Suprapubic skin (tissue), 4 donors: ENCODE measurements around the gene B3GALT6. TPM values are rescaled to one million over a fixed set of nuclear protein-coding genes. Genes with fewer than 3 reads are reported as not detected.

ENCODE experiments used
- DNase-seq, 2 donors: peaks; one replicate each; pipeline ENCODE4 v3.0.0-alpha.2; 2019; ENCODE audit warnings: low spot score in 2 of 2
- H3K27ac ChIP-seq: fragments of 200-600 bp; sonication (generic); one replicate; pipeline ENCODE4 v1.5.1; 2019
- H3K27me3 ChIP-seq: fragments of 200-600 bp; sonication (generic); one replicate; pipeline ENCODE4 v1.5.1; 2019
- H3K36me3 ChIP-seq: fragments of 200-600 bp; sonication (generic); one replicate; pipeline ENCODE4 v1.5.1; 2019
- H3K4me1 ChIP-seq: fragments of 200-600 bp; sonication (generic); one replicate; pipeline ENCODE4 v1.5.1; 2019
- H3K4me3 ChIP-seq: fragments of 200-600 bp; sonication (generic); one replicate; pipeline ENCODE4 v1.5.1; 2019; ENCODE audit warnings: mild to moderate bottlenecking
- H3K9me3 ChIP-seq: fragments of 200-600 bp; sonication (generic); one replicate; pipeline ENCODE4 v1.5.1; 2019
- CTCF ChIP-seq, 2 donors: fragments of 200-600 bp in 1 of 2; fragments of 450-650 bp in 1 of 2; sonication (generic) in 1 of 2; IDR thresholded peaks; one replicate each; pipeline ENCODE4 v1.5.1; 2016 to 2019; ENCODE audit warnings: antibody characterized with exemption in 2 of 2, mild to moderate bottlenecking in 1 of 2, moderate library complexity in 1 of 2
- EP300 ChIP-seq: sonication (generic); formaldehyde crosslinking; IDR thresholded peaks from one replicate; pipeline ENCODE4 v1.6.1; 2017; ENCODE audit warnings: antibody characterized with exemption
- POLR2A ChIP-seq, 2 donors: fragments of 450-650 bp; IDR thresholded peaks; one replicate each; pipeline ENCODE4 v1.6.1; 2017; ENCODE audit warnings: antibody characterized with exemption in 2 of 2, mild to moderate bottlenecking in 2 of 2, moderate library complexity in 2 of 2
- POLR2AphosphoS5 ChIP-seq, 3 donors: sonication (generic); formaldehyde crosslinking; IDR thresholded peaks; one replicate each; pipeline ENCODE4 v1.6.1; 2017; ENCODE audit warnings: antibody characterized with exemption in 3 of 3
- WGBS: methylation state at CpG from one replicate; pipeline ENCODE4 v1.1.5; 2018; 5-methylcytosine and 5-hydroxymethylcytosine counted together
- total RNA-seq, 4 donors: library from RNA; depleted of rRNA; stranded (reverse); fragments of >200 nt; gene quantifications; one replicate each; pipeline ENCODE4 v1.1.0, GENCODE V29; 2016

The B3GALT6 gene
- total RNA-seq, 4 donors from 2014 or later = 9.3 to 24.4 (median 16.4) TPM

GRCh38 chr1:1236945-1237873 lies 5.2 kb downstream of the B3GALT6 start:
- H3K36me3 ChIP-seq = no peaks in the 10 kb centered on the region
- WGBS = 47% methylated on average over 8 of the region's 34 CpGs
- H3K4me3 ChIP-seq = no peak overlapping the region
- no peak for TF ChIP-seq EP300
- no peak for TF ChIP-seq POLR2AphosphoS5 (IDR thresholded peaks at IDR 0.05)
- TF ChIP-seq POLR2A (IDR thresholded peaks at IDR 0.05) = no peak
- no peak for TF ChIP-seq CTCF (IDR thresholded peaks at IDR 0.05)
- H3K27ac ChIP-seq = no peak overlapping the region
- no peaks in the 10 kb centered on the region for H3K9me3 ChIP-seq
- DNase-seq = no peak
- H3K27me3 ChIP-seq = peaks cover 8% of the 10 kb centered on the region
- peaks cover 54% of the 10 kb centered on the region for H3K4me1 ChIP-seq

DNA sequence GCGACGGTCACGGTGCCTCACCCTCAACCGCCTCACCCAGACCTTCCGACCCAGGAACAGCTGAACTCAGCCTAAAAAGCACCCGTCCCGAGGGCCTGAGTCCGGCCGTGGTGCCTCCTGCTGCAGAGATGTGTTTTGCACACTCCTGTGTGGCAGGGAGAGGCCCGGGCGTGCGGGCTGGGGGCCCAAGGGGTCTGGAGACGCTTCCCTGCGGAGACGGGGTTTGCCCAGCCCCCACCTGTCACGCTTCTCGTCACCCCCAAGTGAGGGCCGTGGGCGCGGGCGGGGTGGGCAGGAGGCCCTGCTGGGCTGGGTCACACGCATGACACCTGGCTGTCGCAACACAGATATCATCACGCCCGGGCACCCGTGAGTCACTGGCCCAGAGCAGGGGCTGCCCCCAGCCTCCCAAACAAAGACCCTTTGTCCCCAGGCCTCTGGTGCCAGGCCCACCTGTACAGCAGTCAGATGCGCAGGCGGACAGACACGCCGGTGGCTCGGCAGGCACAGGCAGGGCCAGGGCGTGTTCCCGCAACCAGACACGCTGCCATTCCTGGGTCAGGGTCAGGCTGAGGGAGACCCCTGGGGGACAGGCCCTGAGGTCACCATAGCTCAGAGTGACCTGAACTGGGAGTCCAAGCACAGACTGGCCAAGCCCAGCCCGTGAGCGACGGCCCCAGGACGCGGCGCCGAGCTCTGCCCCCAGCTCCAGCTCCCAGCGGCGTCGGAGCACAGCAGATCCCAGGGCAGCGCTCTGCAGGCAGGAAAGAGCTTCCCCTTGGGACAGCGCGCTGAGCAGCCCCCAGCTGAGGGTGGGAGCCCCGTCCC lies 6.1 kb downstream of the B3GALT6 start:
- no peak overlapping the region for H3K27ac ChIP-seq
- H3K27me3 ChIP-seq = peaks cover 8% of the 10 kb centered on the region
- no peak for DNase-seq
- no CpG with 5 or more reads among the region's 48 CpGs for WGBS
- no peak for TF ChIP-seq EP300
- TF ChIP-seq POLR2AphosphoS5 (IDR thresholded peaks at IDR 0.05) = no peak
- no peak for TF ChIP-seq POLR2A (IDR thresholded peaks at IDR 0.05)
- TF ChIP-seq CTCF (IDR thresholded peaks at IDR 0.05) = no peak
- no peaks in the 10 kb centered on the region for H3K9me3 ChIP-seq
- H3K4me3 ChIP-seq = no peak overlapping the region
- no peaks in the 10 kb centered on the region for H3K36me3 ChIP-seq
- peaks cover 47% of the 10 kb centered on the region for H3K4me1 ChIP-seq

DNA sequence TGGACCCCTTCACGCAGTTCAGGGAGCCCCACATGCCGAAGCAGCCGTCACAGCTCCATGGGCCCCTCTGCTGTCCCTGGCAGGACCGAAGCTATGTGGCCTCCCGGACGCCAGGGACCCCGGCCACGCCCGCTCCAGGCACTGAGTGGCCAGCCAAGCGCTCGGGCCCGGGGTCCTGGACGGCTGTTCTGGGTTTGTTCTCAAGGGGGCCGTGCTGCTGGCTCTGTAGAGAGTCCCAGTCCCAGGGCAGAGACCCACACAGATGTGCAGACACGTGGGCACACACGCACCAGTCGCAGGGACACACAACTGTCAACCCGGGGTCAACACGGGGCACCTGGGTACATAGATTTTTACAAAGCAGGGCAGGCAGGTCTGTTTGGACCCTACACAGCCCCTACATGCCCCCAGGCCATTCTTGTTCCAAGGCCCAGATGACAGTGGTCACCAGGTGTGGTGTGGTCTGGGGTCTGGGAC lies 6.7 kb downstream of the B3GALT6 start:
- peaks cover 42% of the 10 kb centered on the region for H3K4me1 ChIP-seq
- H3K9me3 ChIP-seq = no peaks in the 10 kb centered on the region
- no peak overlapping the region for H3K4me3 ChIP-seq
- TF ChIP-seq CTCF (IDR thresholded peaks at IDR 0.05) (no peak), EP300 (no peak), POLR2A (IDR thresholded peaks at IDR 0.05) (no peak), POLR2AphosphoS5 (IDR thresholded peaks at IDR 0.05) (no peak)
- H3K36me3 ChIP-seq = no peaks in the 10 kb centered on the region
- WGBS = no CpG with 5 or more reads among the region's 19 CpGs
- peaks cover 8% of the 10 kb centered on the region for H3K27me3 ChIP-seq
- no peak for DNase-seq
- no peak overlapping the region for H3K27ac ChIP-seq

GRCh38 chr1:1239227-1239613 lies 7.2 kb downstream of the B3GALT6 start:
- WGBS = 38% methylated on average over 6 of the region's 15 CpGs
- no peak overlapping the region for H3K4me3 ChIP-seq
- peaks cover 42% of the 10 kb centered on the region for H3K4me1 ChIP-seq
- H3K27me3 ChIP-seq = peaks cover 8% of the 10 kb centered on the region
- TF ChIP-seq EP300 (no peak), CTCF (IDR thresholded peaks at IDR 0.05) (no peak), POLR2AphosphoS5 (IDR thresholded peaks at IDR 0.05) (no peak), POLR2A (IDR thresholded peaks at IDR 0.05) (no peak)
- no peaks in the 10 kb centered on the region for H3K9me3 ChIP-seq
- DNase-seq = no peak
- H3K36me3 ChIP-seq = no peaks in the 10 kb centered on the region
- H3K27ac ChIP-seq = no peak overlapping the region
